Measurements from ENCODE around the gene RASL10B.
"Not testable (repeated sequence)": the region's sequence is repeated elsewhere in the genome, so short reads cannot be mapped to it uniquely, and the experiment has no call there.

RASL10B gene, protein sequence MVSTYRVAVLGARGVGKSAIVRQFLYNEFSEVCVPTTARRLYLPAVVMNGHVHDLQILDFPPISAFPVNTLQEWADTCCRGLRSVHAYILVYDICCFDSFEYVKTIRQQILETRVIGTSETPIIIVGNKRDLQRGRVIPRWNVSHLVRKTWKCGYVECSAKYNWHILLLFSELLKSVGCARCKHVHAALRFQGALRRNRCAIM

GRCh38 chr17:35731239-35731916 is at the start of gene RASL10B:
RASL10B (plus strand) TSS chr17:35731639; CDS start chr17:35735185, 3,546 bp downstream.
- DNase-seq, result peak; percentile 61 to 65

- DNase-seq, result no peak
These were observed 47.8 kb upstream of the RASL10B start for GRCh38 chr17:35683591-35683990.

DNA sequence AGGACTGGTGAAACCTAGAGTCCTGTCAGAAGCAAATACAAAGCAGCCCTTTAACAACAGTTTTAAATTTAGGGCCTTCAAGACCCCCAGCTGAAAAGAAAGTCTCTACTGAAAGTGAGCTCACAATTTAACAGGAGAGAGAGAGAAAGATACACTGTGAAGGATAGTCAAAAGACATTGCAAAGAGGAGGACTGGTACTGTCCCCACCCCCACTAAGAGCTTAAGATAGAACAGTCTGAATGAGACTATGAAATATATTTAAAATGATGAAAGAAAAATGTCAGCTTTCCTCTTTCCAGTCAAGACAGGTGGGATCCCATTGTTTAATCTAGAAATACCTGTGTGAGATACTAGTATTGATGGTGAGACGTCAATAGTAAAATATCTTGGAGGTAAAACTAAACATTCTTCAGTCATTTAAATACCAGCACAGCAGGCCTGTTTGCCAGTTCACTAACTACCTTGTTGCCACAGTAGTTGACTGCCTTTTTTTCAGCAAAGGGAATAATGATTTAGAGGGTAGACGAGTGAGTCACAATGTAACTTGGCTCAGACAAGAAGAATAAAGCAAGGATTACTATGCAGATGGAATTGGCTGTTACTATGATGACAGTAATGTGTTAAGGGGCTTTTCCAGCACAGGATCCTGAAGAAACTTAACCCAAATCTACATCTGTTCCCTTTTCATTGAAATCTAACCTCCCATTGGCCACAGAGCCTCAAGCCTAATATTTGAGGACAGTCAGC is 47.2 kb upstream of the RASL10B start:
- no peak for DNase-seq

DNA sequence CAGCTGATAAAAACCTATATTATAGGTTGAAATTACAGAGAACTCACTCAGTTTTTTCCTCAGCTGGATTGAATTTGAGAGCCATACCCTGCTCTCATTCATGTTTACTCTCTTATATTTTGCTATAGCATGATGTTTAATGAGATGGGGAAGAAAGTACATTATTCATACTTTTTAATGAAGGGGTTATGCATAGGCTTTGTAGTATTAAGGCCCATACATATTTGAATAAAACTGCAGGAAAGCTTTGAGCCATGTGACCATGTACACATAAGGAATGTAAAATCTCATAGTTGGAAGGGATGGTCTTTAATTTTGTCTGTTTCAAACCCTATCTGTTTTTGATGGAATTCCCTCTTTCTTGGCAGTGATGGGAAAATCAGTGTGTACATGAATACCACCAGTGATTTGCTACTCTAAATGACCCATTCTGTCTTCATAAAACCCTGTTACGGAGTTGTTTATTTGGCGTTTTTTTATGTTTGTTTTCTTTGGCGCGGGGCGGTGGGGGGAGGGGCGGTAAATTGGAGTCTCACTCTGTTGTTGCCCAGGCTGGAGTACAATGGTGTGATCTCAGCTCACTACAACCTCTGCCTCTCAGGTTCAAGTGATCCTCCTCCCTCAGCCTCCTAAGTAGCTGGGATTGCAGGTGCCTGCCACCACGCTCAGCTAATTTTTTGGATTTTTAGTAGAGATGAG is 38.8 kb upstream of the RASL10B start:
- no peak for DNase-seq

GRCh38 chr17:35693662-35694061 is 37.8 kb upstream of the RASL10B start:
- no peak for DNase-seq

DNA sequence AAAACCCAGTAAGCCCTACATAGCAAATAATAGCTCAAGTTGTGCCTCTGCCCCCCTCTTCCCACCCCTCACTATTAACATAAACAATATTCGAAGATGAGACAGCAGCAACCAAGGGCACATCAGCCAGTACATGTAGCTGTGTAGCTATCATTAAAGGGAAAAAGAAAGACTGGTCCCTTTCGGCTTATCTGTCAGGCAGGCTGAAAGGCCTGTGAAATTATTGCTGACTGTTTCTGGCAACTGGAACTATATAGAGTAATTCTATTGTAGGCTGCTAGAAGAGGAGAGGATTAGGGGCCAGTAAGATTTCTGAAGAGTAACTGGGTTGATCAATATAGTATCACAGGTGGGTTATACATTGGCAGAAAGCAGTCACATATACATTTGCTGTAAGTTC is 36.5 kb upstream of the RASL10B start:
- no peak for DNase-seq

- DNase-seq, result no peak
These were observed 35.8 kb upstream of the RASL10B start for GRCh38 chr17:35695613-35696012.

DNA sequence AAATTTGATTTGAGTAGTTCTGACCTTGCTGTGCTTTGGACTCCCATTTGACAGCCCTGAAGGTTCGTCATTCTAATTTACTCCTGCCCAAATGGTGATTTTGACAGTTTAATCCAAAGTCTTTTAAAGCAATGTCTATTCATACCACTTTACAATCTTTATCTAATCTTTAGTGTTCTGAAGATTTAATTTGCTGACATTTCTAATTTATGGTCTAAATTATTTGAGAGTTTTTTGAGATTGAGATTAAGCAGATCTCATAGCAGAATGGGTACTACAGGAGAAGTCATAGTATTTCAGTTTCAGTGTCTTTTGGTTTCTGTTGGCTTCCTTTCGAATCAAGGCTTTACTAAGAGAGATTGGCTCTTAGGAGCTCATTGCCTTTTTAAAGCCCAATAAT is 32.6 kb upstream of the RASL10B start:
- no peak for DNase-seq

DNA sequence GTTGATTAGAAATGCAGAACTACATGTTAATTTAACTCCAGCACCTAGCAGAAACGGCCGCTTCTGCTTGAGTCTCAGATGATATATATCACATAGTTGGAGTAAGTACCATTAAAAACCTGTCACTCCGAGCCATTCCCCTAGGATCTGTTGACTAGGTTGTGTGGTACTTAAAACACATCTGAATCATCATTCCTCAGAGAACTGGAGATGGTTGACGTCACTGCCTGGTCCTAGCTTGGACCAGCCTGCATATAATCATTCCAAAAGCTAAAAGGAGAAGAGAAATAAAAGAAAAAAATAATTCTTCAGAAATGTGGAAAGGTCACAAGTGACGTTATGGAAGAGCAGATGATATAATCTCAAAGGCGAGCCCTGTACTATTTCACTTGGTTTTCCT is 31.3 kb upstream of the RASL10B start:
- no peak for DNase-seq

DNA sequence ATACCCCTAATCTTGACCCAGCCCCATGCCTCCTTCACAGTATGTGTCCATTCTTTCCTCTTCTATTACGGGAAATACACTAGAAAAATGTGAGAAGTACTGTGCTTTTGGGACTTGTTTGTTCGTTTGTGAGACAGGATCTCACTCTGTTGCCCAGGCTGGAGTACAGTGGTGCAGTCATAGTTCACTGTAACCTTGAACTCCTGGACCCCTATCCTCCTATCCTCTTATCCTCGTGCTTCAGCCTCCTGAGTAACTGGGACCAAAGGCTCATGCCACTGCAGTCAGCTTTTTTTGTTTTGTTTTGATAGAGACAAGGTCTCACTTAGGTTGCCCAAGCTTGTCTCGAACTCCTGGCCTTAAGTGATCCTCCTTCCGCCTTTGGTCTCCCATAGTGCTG is 29.9 kb upstream of the RASL10B start:
- no peak for DNase-seq

- DNase-seq, result not testable (repeated sequence)
These were observed 28.1 kb upstream of the RASL10B start for GRCh38 chr17:35703308-35703707.

- no peak for DNase-seq
These were observed 26.2 kb upstream of the RASL10B start for GRCh38 chr17:35705230-35705629.

DNA sequence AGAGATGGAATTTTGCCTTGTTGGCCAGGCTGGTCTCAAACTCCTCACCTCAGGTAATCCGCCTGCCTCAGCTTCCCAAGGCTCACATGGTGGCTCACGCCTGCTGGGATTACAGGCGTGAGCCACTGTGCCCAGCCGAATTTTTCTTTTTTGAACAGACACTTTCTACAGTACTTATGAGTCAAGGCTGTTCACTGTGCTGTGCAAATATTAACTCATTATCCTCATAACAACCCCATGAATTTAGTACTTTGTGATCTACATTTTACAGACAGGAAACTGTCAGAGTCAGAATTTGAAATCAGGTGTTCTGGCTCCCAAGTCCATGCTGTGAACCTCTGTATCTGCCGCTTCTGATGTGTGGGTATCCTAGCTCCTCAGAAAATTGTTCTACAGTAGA is 25.7 kb upstream of the RASL10B start:
- no peak for DNase-seq

- DNase-seq, result no peak
These were observed 23.3 kb upstream of the RASL10B start for GRCh38 chr17:35708149-35708548.

- DNase-seq, result no peak
These were observed 22.5 kb upstream of the RASL10B start for GRCh38 chr17:35708951-35709350.

- no peak for DNase-seq
These were observed 21.6 kb upstream of the RASL10B start for GRCh38 chr17:35709874-35710273.

DNA sequence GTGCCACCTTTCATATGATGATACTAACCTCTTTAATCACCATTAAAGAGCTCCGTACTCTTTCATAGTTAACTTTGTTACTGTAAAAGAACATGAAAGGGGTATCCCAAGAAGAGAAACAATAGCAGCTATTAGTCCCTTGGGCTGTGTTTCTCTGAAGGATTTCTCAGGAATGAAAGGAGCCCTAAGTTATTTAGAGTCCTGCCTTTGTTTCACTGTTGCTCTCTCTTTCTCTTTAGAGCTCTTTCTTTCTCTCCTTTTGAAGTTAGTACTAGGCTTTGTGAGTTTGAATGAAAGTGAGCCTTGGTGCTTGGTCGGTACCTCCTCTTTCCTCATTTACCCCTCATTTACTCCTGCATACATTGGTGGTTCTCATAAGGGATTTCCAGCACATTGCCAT is 20.5 kb upstream of the RASL10B start:
- no peak for DNase-seq

DNA sequence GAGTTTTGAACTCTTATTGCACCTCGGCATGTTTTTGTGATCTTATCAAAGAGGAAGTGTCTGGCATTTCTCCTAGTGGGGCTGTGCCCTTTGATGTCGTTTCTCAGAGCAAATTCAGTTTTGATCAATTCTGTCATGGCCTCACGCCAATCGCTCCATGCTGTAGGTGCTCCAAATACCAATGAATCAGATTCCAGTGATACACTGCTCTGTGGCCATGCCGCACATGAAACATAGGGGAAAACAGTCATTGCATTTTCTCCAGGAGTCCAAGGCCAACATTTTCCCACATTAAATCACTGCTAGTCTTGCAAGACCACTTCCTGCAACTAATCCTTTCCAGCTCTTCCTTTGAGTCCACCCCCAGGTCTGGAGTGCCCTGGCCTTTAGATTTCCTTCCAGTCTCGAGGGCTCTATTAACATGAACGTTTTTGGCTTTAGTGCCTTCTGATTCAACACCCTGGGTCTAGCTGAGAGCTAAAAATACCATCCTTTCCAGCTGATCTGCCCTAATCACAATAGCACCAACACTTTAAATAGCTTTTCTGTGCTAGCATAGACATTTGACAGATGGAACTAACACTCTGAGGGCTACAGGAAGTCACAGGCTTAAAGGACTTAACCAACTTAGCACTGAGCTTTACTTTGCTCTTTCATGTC is 18.2 kb upstream of the RASL10B start:
- no peak for DNase-seq

DNA sequence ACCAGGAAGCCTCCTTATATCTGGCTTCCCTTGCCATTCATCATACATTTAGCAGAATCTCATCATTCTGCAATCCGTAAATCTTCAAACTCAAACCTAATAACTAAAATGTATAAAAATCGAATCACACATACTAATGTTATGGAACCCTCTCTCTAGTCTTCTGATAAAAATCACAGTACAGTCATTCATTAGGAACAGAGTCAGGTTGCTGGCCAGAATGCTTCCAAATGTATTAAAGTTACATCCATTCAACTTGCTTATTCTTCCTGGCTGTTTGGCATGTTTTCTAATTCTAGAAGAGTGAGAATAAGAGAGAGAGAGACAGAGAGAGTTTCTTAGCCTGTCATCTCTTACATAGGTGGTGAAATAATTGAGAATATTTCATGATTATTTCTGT is 16.5 kb upstream of the RASL10B start:
- no peak for DNase-seq

GRCh38 chr17:35715416-35715815 is 16.0 kb upstream of the RASL10B start:
- DNase-seq, result no peak

DNA sequence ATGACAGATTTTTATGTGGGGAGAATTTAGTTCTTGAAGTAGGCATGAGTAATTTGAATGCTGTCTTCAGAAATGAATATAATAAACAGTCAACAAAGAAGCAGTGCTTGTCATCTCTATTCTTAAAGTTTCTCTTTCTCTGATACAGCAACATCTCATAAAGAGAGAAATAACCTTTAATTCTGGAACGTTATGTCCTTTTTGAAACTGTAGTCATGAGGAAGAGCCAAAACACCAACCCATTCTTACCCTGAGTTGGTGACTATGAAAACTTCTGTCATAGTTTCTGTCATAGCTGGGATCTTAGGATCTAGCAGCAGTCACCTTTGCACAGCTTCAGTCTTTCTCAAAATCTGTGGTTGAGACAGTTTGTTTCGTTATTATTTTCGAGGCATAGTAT is 15.3 kb upstream of the RASL10B start:
- DNase-seq, result no peak

DNA sequence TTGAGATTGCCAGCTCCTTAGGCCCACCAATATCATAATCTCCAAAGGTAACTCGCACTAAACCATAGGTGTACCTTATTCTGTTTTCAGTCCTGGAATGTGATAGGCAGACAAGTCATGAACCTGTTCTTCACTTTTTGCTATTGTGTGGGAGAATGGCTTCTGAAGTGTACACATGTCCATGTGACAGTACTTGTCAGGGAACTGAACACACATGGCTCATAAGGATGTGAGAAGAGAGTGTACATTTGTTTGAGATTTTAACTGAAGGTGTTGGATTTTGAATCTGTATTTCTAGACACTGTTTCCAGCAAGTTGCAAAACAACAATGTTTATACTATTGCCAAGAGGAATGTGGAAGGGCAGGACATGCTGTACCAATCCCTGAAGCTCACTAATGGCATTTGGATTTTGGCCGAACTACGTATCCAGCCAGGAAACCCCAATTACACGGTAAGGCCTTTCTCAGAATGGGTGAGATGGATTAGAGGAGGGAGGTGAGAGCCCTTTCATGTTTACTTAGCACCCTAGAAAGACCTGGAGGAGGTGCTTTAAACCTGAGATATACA is 14.5 kb upstream of the RASL10B start:
- DNase-seq, result no peak

- no peak for DNase-seq
These were observed 14.0 kb upstream of the RASL10B start for GRCh38 chr17:35717475-35717874.
